Activated CD4-positive, alpha-beta T cell treated with anti-CD3 and anti-CD28 coated beads, Interleukin-2, Interleukin-6, amounts not matched to agents 100 ng/mL and 50 ng/mL, durations not matched to agents 16 hours and 8 hours (primary cell): ENCODE results near the gene CARMIL1.

Experiments
- DNase-seq: peaks from one replicate; pipeline ENCODE4 v3.0.0-alpha.2; 2020

CARMIL1 gene

DNA sequence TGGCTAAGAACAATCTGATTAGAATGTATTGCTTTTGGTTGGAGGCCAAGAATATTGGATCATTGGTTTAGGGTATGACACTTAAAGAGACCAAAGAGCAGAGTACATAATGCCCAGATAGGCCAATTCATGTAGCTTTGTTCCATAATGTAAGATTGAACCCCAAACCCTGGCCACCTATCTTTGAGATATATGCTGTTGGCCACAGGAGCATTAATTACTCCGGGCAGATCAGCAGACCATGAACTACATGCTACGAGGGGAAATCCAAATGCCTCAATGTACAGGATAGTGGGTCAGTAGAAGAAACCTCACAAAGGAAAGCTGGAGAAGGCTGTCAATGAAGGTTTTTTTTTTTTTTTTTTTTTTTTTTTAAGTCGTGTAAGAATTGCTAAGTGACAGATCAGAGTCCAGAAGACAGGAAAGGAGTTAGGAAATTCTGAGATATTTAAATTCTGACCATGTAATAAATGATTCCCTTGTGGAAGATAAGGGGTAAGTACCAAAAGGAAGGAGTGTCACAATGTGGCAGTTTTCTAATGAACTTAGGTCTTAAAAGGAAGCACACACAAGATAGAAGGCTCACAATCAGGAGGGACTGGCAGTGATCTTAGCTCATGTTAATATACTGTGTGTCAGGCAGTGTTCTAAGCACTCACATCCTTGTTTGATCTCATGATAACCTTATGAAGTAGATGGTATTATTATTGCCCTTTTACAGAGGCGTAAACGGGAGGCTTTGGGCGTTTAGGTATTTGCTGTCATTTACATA lies 61.4 kb downstream of the CARMIL1 start:
- DNase-seq = no peak

DNA sequence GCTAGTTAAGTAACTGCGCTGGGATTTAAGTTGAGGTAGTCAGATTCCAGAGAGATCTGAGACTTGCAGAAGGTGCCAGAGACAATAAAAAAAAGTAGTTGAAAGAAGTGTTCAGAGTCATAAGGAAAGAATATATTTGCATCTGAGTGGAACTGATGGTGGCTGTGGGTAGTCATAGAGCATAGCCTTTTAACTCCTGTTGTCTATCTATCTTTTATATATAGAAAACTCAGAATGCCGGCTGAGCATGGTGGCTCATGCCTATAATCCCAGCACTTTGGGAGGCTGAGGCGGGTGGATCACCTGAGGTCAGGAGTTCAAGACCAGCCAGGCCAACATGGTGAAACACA lies 62.0 kb downstream of the CARMIL1 start:
- DNase-seq = no peak

DNA sequence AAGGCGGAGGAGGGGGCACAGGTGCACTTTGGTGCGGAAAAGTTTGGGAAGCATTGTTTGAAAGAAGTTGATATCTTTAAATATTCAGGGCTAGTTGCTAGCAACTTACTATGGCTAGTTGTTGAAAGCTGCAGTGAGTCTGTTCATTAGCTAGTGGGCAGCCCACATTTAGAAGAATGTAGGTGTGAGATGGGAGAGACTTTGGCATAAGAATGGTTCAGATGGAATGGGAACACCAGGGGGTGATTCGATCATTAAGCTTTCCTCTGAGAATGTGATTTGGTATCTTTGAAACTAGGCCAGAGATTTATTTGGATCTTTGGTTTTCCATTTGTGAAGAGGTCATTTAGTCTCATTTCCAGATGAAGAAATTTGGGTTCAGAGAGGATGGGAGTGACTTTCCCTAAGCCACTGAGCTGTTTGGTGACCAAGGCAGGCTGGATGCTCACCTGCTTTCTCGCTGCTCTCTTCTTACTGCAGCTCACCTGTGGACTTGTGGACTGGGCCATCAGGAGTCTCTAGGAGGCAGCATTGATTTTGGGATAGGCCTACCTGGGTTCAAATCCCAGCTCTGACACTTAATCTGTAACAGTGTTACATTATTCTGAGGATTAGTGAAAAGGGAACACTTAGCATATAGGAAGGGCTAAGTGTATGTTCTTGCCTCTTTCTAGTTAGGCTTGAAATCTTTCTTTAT lies 62.9 kb downstream of the CARMIL1 start:
- no peak for DNase-seq

DNA sequence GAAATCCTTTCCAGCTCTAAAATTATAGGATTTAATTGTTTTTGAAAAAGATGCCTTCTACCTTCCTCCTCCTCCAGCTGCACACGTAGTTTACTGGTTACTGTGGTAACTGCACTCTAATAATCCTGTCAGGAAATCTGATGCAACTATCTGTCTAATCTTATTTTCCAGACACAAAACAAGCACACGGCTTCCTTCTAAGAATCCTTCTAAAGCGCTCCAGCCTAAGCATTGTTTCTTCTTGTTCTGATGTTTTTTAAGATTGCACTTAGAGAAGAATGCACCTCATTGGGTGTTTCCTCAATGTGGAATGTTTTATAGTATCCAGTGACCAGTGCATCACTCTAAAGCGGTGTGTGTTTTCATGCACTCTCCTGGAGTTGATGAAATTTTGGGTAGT lies 63.6 kb downstream of the CARMIL1 start:
- DNase-seq = no peak

DNA sequence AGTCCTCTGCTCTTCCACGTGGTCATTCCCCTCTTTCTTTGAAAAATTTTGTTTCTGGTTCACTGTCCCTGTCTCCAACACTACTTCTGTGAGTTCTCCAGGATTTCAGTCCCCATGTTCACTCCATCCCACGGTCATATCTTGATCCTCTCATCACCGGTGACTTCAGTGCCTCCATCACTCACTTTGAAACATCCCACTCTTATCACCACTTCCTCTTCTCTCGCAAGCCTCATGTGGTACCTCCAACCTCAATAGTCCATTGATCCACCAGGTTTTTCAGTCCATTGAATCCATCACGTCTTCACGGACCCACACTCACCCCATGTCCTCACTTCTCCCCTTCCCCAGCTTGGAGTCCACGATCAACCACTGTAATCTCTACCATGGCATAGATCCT lies 64.8 kb downstream of the CARMIL1 start:
- peak; percentile 3 for DNase-seq

DNA sequence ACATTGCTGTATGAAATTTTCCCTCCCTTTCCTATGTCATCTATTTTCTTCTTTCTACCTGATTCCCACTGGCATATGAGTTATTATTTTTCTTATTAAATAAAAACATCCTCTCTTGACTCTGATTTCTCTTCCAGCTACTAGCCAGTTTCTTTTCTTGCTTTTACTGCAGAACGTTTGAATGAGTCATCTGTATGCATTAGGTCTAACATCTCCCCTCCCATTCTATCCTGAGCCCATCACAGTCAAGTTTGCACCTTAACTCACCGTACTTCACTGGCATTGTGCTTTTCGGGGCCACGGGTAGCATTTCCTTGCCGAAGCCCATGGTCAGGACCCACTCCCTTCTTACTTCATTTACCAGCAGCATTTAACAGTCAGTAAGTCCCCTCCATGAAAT lies 65.7 kb downstream of the CARMIL1 start:
- DNase-seq = peak; percentile 19

DNA sequence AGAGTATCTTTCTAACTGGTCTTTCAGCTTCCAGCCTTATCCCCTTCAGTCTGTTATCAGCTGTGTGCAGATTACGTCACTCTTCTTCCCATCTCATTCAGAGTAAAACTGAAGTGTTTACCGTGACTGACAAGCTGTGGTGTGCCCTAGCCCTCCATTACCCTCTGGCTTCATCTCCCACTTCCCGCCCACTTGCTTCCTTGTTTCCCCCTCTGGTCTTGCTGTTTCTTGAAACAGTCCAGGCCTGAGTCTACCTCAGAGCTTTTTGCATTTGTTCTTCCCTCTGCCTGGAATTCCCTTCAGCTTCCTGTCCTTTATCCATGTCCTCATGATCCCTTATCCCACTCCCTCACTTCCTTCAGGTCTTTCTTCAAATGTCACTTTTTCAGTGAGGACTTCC lies 66.9 kb downstream of the CARMIL1 start:
- DNase-seq = no peak

DNA sequence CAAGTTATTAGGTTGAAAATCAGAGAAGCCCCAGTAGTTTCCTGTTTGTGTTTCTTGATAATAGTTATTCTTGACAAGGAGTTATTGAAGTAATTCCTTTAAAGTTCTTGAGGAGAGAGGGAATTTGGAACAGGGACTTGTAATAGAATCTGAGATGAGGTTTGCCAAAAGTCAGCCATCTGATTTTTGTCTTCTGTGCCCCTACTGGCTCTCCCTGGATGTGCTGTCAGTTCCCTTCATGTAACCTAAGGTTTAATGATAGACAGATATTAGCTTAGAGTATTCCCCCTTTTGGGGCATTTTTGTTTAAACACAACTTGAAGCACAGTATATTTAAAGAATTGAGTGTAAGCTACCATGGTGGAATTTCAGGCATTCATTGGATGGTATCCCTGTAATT lies 71.4 kb downstream of the CARMIL1 start:
- no peak for DNase-seq

DNA sequence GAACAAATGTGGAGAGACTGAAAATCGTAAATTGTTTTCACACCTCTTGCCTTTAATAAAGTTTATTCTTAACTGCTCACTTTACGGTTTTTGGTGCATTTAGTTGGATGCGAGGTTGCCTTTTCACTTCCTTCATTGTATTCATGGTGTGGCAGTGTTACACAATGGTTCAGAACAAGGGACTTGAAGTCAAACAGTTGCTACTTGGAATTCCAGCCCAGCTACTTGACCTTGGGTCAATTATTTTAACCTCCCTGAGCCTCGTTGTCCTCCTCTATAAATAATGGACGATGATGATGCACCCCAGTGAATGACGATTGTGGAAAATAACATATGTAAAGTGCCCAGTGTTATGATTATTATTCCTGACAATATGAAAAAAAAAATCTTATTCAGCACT lies 72.3 kb downstream of the CARMIL1 start:
- DNase-seq = no peak

DNA sequence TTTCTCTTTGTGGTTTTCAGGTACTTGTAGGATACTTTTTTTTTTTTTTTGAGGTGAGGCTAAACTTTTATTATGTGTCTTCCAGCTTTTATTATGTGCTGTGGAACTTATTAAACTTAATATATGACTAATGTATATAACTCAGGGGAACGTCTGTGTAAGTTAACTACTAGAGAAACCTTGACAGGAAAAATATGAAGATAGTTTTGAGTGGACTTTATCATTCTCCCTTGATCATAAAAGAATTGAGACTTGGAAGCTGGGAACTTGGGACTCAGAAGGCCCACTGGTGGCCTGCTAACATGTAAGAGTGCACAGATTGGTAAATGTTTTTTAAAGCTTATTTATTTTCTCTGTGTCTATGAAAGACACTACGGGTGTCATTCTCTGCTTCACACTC lies 73.1 kb downstream of the CARMIL1 start:
- DNase-seq = no peak

DNA sequence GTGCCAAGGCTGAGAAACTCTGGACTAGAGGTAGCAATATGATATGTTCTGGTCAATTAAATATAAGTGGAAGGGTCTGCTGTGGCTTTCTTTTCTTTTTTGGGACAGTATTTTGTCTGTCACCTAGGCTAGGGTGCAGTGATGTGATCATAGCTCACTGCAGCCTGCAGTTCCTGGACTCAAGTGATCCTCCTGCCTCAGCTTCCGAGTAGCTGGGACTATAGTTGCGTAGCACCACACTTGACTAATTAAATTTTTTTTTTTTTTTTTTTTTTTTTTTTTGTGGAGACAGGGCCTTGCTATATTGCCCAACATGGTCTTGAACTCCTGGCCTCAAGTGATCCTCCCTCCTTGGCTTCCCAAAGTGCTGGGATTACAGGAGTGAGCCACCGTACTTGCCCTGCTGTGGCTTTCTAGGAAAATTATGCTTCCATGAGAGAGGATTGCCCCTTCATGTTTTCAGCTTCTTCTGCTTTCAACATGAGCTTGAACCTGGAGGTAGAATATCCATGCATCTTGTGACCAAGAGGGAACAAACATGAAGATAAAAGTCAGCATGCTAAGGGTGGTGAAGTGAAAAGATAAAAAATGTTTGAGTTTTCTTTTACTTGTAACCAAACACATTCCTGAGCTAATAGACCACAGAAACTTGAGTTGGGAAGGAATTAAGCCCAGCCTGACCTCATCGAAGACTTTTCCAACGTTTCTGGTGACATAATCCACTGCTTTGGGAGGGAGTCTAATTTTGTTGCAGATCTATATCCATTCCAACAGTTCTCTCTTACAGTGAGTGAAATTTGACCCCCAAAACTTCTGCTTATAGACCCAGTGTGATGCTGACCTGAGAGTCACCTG lies 75.1 kb downstream of the CARMIL1 start:
- no peak for DNase-seq

DNA sequence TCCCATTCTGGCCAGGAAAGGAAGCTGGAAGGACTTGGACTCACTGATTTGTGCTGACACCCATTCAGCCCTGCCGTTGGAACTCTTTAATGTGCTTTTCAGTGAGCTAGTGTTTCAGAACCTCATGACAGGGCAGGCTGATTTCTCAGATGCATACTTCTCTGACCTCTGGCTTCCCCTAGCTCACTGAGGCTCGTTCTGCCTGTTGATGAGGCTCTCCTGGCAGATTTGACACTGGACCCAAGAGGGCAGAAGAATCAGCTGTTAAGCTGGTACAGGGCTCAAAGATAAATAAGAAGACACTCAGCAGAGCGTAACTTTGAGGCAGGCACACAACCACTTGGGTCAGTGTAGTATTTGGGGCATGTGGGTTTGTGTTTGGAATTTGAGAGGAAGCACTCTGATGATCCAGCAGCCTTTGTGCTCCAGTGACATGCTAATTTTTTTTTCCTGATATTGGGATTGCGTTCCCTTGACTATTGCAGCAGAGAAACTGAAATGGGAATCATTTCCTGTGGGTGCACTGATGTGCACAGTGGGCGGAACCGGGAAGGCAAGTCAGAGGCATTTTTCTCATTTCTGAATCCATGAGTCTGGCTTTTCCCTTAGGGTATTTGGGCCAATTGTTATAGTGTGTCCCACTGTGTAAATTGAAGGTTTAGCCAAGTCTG lies 80.2 kb downstream of the CARMIL1 start:
- DNase-seq = no peak

DNA sequence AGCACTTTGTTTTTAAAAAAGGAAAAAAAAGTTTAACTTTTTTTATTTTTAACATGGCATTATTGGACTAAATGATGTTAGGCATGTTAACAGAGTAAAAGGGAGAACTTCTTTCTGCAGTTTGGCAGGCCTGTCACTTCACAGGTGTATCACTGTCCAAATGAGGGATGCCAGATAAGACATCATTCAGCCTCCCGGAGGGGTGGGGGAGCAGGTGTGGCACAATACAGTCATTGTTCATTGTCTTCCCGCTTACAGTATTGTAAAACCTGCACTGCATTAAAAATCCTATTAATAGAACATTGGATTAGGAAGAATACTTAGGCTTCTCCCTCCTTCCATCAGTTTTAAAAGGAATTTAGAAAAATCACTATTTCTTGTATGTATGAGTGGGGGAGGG lies 80.7 kb downstream of the CARMIL1 start:
- DNase-seq = no peak

DNA sequence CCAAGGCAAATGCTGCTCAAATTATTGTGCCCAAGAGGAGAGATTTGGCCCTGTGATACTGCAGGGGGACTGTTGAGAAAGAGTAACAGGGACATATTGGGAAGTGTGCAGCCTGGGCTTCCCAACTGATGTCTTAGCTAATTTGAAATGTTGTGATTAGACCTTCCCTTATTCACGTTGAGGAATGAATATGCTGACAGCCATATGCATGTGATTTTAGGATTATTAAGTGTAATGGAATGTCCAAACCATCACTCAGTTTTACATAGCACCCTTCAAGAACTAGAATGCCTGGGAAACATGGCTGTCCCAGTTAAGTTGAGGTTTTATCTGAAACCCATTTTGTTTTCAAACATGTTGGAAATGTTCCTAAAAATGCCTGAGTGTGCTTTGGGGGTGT lies 81.4 kb downstream of the CARMIL1 start:
- no peak for DNase-seq

DNA sequence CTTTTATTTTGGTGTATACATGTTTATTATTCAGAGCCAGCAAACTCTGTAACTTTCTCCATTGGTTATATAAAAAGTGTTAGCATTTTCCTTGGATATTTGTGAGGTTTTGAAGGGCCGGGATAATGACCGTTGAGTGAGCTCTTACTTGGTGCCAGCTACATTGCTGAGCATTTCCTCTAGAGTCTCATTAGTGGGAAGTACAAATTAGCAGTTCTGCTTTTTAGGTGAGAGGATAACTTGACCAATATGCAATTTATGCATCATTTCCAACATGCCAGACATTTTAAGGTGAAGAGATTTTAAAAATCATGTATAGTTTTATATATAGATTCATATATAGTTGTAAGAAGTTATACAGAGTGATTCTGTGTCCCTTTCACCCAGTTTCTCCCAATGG lies 84.3 kb downstream of the CARMIL1 start:
- no peak for DNase-seq

DNA sequence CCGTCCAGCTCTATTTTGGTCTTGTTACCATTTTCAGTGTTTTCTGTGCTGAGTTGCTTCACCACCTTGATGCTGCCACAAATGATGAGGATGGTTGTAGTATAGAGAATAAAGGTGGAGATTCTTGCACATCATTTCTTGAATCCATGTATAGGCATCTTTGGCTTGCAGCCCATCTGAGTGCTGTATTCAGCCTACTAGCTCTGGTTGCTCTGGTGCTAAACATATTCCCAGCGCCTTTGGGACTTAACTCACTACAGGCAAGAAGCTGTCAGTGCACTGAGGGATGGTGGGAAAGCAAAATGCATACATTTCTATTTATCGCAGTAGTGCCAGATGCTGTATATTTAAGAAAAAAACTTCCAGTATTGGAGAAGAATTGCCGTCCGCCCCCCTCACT lies 86.0 kb downstream of the CARMIL1 start:
- DNase-seq = no peak

DNA sequence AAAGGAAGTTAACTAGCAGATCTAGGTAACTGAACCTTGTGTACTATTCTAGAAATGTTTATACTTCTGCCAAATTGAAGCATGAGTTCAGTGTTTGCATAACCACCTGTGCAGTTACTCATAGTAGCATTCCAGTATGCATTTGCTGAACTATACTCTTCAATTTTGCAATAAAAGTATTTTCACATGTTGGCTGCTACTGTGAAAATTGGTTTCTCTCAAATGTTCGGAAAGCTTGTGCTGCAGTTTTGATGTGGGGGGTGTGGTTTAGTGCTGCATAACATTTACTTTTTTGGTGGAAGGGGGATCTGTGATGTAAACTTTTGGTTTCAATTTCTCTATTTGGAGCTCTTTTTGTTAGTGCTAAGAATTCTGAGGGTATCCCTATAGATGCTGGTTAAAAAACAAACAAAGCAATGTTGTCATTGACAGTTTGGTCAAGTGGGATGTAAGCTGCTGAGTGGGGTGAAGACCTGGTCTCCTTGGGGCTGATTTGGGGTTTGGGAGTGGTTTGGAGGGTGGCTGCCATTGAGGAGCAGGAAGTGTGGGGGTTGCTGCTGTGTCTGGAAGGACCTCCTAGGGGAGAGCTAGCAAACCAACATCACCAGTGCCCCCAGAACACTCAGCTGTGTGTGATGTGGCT lies 87.8 kb downstream of the CARMIL1 start:
- peak; percentile 49 for DNase-seq

DNA sequence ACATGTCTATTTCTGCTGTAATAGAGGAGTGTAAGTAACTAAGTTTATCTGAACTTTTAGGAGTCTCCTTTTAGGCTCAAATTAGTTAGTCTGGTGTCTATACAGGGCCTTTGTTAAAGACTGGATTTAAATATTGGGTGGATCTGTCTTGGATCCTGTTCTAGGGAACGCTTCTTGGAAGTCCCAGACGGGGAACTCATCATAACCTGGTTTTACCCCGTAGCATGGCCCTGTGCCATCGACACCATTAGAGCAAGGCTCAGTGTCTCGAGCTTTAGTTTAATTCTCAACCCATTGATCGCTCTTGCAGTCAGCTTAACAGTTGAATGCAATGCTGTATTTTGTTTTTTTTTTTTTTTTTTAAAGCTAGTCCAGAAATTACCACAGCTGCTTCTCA lies 89.9 kb downstream of the CARMIL1 start:
- no peak for DNase-seq

DNA sequence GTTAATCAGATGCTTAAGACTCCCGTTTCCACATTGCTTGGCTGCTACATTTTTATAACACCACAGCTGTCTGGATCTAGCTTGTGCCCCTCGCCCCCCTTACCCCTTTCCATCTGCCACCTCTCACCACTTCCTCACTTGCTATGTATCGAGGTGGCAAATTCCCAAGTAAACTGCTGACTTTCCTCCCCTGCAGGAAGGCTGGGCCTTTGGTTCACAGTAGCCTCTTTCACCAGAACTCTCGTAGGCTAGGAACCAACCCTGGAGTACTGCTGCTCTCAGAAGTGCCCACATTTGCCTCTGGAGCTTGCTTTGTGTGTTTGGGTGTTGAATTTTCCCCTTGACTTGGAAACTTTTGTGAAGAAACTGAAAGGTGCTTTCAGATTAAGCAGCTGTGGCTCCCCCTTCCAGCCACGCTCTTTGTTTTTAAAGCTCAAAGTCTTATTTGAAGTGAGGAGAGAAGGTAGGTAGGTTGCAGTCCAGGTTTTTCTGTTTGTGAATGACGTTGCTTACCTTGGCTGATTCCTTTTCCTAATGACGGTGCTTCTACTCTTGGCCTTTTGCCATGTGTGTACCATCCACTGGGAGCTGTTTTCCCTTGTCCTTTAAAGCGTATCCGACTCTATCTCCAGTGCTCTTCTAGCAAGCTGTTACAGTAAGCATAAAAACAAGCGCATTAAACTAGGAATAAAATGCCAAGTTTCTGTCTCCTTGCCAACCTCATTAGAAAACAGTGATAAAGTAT lies 90.4 kb downstream of the CARMIL1 start:
- DNase-seq = peak; percentile 14

DNA sequence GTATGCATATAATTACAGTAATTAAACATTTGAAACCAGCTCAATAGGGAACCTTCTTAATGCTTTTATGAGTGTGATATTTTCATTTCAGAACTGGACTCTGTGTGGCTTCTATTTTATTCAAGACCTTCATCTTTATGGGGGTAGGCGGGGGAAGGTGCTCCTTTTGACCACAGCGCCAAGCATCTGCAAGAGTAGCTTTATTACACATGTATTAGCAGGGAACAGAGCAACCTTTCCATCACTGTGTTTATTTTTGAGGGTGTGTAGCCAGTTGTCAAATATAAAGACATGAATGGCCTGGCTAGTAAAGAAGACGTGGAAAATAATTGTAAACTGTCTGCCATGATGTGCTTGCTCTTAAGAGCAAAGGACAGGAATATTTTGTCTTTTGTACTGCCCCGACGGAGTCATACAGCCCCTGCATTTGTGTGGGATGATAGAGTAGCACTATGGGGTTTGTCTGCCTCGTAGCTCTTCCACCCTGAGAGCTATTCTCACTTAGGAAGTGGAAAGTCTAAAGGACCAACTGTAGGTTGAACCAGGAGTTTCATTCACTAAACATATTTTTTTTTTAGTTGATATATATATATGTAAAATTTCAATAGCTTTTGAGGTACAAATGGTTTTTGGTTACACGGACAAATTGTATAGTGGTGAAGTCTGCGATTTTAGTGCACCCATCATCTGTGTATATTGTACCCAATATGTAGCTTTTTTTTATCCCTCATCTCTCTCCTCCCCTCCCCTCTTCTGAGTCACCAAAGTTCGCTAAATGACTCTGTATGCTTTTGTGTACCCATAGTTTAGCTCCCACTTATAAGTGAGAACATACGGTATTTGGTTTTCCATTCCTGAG lies 91.2 kb downstream of the CARMIL1 start:
- DNase-seq = peak; percentile 66

DNA sequence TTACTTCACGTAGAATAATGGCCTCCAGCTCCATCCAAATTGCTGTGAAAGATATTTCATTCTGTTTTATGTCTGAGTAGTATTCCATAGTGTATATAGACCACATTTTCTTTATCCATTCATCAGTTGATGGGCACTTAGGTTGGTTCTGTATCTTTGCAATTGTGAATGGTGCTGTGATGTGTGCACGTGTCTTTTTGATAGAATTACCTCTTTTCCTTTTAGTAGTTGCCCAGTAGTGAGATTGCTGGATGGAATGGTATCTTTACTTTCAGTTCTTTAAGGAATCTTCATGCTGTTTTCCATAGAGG lies 91.8 kb downstream of the CARMIL1 start:
- no peak for DNase-seq
